H9 (cell line): ENCODE results near the gene XCL2. TPM values are rescaled to one million over a fixed set of nuclear protein-coding genes. Genes with fewer than 3 reads are reported as not detected.

ENCODE experiments used
- DNase-seq: peaks from one replicate; pipeline ENCODE4 v3.0.0-alpha.2; 2017
- H2AFZ ChIP-seq: one replicate; pipeline ENCODE4 v1.6.1; 2013; ENCODE audit warnings: mild to moderate bottlenecking, low read length, control low read depth, moderate library complexity
- H2AK5ac ChIP-seq: 2 replicates; pipeline ENCODE4 v1.6.1; 2013; ENCODE audit warnings: low read length, control low read depth, mixed read lengths; ENCODE audit not compliant: insufficient read length
- H2BK120ac ChIP-seq: one replicate; pipeline ENCODE4 v1.6.1; 2013; ENCODE audit warnings: low read depth, mild to moderate bottlenecking, low read length, control low read depth, inconsistent platforms; ENCODE audit not compliant: poor library complexity, severe bottlenecking
- H2BK12ac ChIP-seq: 2 replicates; pipeline ENCODE4 v1.6.1; 2013; ENCODE audit warnings: low read length, control low read depth, mixed read lengths, low read depth; ENCODE audit not compliant: insufficient read length
- H2BK15ac ChIP-seq: 2 replicates; pipeline ENCODE4 v1.6.1; 2013; ENCODE audit warnings: low read depth, low read length, control low read depth
- H2BK20ac ChIP-seq: one replicate; pipeline ENCODE4 v1.6.1; 2013; ENCODE audit warnings: low read depth, mild to moderate bottlenecking, low read length, control low read depth, inconsistent platforms; ENCODE audit not compliant: poor library complexity, severe bottlenecking
- H2BK5ac ChIP-seq: 2 replicates; pipeline ENCODE4 v1.6.1; 2013; ENCODE audit warnings: low read length, control low read depth, mixed read lengths; ENCODE audit not compliant: insufficient read length
- H3K14ac ChIP-seq: 2 replicates; pipeline ENCODE4 v1.6.1; 2013; ENCODE audit warnings: low read length, control low read depth; ENCODE audit not compliant: insufficient read depth
- H3K18ac ChIP-seq: 2 replicates; pipeline ENCODE4 v1.6.1; 2013; ENCODE audit warnings: low read depth, mild to moderate bottlenecking, mixed read lengths, low read length, control low read depth; ENCODE audit not compliant: insufficient read length
- H3K23ac ChIP-seq: 2 replicates; pipeline ENCODE4 v1.6.1; 2013; ENCODE audit warnings: low read length, control low read depth, mixed read lengths, low read depth; ENCODE audit not compliant: insufficient read length
- H3K23me2 ChIP-seq: 2 replicates; pipeline ENCODE4 v1.6.1; 2013; ENCODE audit warnings: low read depth, mild to moderate bottlenecking, mixed read lengths, low read length, control low read depth; ENCODE audit not compliant: insufficient read length, poor library complexity, severe bottlenecking
- H3K27ac ChIP-seq: 2 replicates; pipeline ENCODE4 v1.5.1; 2013; ENCODE audit warnings: low read length, control low read depth, mixed read lengths, low read depth; ENCODE audit not compliant: insufficient read length
- H3K27me3 ChIP-seq: 2 replicates; pipeline ENCODE4 v1.6.1; 2013; ENCODE audit warnings: low read length, control low read depth, inconsistent platforms; ENCODE audit not compliant: insufficient read depth
- H3K4ac ChIP-seq: 2 replicates; pipeline ENCODE4 v1.6.1; 2013; ENCODE audit warnings: low read depth, mild to moderate bottlenecking, control low read depth, inconsistent platforms, low read length, moderate library complexity
- H3K4me1 ChIP-seq: 2 replicates; pipeline ENCODE4 v1.6.1; 2013; ENCODE audit warnings: low read length, control low read depth, inconsistent platforms; ENCODE audit not compliant: insufficient read depth
- H3K4me2 ChIP-seq: 2 replicates; pipeline ENCODE4 v1.6.1; 2013; ENCODE audit warnings: low read length, control low read depth, mixed read lengths; ENCODE audit not compliant: insufficient read length, insufficient read depth
- H3K56ac ChIP-seq: 2 replicates; pipeline ENCODE4 v1.6.1; 2013; ENCODE audit warnings: low read depth, mild to moderate bottlenecking, mixed read lengths, low read length, control low read depth; ENCODE audit not compliant: insufficient read length
- H3K79me1 ChIP-seq: 2 replicates; pipeline ENCODE4 v1.6.1; 2013; ENCODE audit warnings: low read depth, mild to moderate bottlenecking, moderate library complexity, low read length, control low read depth, inconsistent platforms; ENCODE audit not compliant: insufficient read depth, poor library complexity, severe bottlenecking
- H3K79me2 ChIP-seq: 2 replicates; pipeline ENCODE4 v1.6.1; 2013; ENCODE audit warnings: low read length, control low read depth, inconsistent platforms; ENCODE audit not compliant: insufficient read depth
- H3K9ac ChIP-seq: 2 replicates; pipeline ENCODE4 v1.6.1; 2013; ENCODE audit warnings: low read length, control low read depth, mixed read lengths; ENCODE audit not compliant: insufficient read length; ENCODE audit errors: extremely low read depth
- H3K9me3 ChIP-seq: one replicate; pipeline ENCODE4 v1.6.1; 2013; ENCODE audit warnings: low read depth, low read length, inconsistent platforms; ENCODE audit not compliant: control insufficient read depth
- H3T11ph ChIP-seq: one replicate; pipeline ENCODE4 v1.6.1; 2013; ENCODE audit warnings: mild to moderate bottlenecking, low read length, control low read depth, inconsistent platforms
- H4K20me1 ChIP-seq: one replicate; pipeline ENCODE4 v1.6.1; 2013; ENCODE audit not compliant: control insufficient read depth, insufficient read length, insufficient read depth
- H4K5ac ChIP-seq: 2 replicates; pipeline ENCODE4 v1.6.1; 2013; ENCODE audit warnings: low read depth, mild to moderate bottlenecking, mixed read lengths, low read length, control low read depth; ENCODE audit not compliant: insufficient read length
- H4K8ac ChIP-seq: replicated peaks from 2 replicates; pipeline ENCODE4 v1.6.1; 2013; ENCODE audit warnings: low read length, control low read depth, mixed read lengths, low read depth; ENCODE audit not compliant: insufficient read length
- H4K91ac ChIP-seq: 2 replicates; pipeline ENCODE4 v1.6.1; 2013; ENCODE audit warnings: low read depth, mild to moderate bottlenecking, moderate library complexity, mixed read lengths, low read length, control low read depth; ENCODE audit not compliant: insufficient read length
- H3K27ac Mint-ChIP-seq, 3 experiments: 2 replicates in 2 of 3; 3 replicates in 1 of 3; pipeline ENCODE4 v1.8.0; 2020 to 2021; ENCODE audit warnings: mixed read lengths in 3 of 3, mild to moderate bottlenecking in 1 of 3, moderate library complexity in 1 of 3
- H3K27me3 Mint-ChIP-seq: 2 replicates; pipeline ENCODE4 v1.8.0; 2021; ENCODE audit warnings: low read depth, mild to moderate bottlenecking, moderate library complexity, mixed read lengths
- H3K36me3 Mint-ChIP-seq, 3 experiments: 2 replicates in 2 of 3; 3 replicates in 1 of 3; pipeline ENCODE4 v1.8.0; 2020 to 2021; ENCODE audit warnings: low read depth in 3 of 3, mixed read lengths in 3 of 3; ENCODE audit not compliant: insufficient read depth in 1 of 3
- H3K4me1 Mint-ChIP-seq, 2 experiments: 2 replicates each; pipeline ENCODE4 v1.8.0; 2020; ENCODE audit warnings: mixed read lengths in 2 of 2
- H3K4me3 Mint-ChIP-seq, 2 experiments: 2 replicates in 1 of 2; 3 replicates in 1 of 2; pipeline ENCODE4 v1.8.0; 2020 to 2021; ENCODE audit warnings: mild to moderate bottlenecking in 2 of 2, mixed read lengths in 2 of 2, moderate library complexity in 1 of 2
- H3K9me3 Mint-ChIP-seq, 2 experiments: 2 replicates in 1 of 2; 3 replicates in 1 of 2; pipeline ENCODE4 v1.8.0; 2020; ENCODE audit warnings: mild to moderate bottlenecking in 2 of 2, mixed read lengths in 2 of 2, moderate library complexity in 1 of 2
- WGBS: extraction: QIAGEN DNeasy Blood & Tissue Kit; methylation state at CpG from one replicate; pipeline ENCODE4 v1.1.7; 2013; ENCODE audit warnings: missing lambda C conversion rate, low lambda C conversion rate, mixed read lengths; ENCODE audit not compliant: insufficient read length; ENCODE audit errors: extremely low coverage; 5-methylcytosine and 5-hydroxymethylcytosine counted together
- total RNA-seq: library from RNA; stranded (reverse); gene quantifications from 2 replicates; pipeline ENCODE4 v1.2.1, GENCODE V29; 2021
- TF ChIP-seq, protein P1 (sequence below): fragments of 200-600 bp; sonication (generic); conservative IDR thresholded peaks from 3 replicates; pipeline ENCODE4 v1.8.0; 2021; ENCODE audit warnings: antibody characterized with exemption, mild to moderate bottlenecking

Gene XCL2
- total RNA-seq, 1 experiment from 2014 or later, result not detected

DNA sequence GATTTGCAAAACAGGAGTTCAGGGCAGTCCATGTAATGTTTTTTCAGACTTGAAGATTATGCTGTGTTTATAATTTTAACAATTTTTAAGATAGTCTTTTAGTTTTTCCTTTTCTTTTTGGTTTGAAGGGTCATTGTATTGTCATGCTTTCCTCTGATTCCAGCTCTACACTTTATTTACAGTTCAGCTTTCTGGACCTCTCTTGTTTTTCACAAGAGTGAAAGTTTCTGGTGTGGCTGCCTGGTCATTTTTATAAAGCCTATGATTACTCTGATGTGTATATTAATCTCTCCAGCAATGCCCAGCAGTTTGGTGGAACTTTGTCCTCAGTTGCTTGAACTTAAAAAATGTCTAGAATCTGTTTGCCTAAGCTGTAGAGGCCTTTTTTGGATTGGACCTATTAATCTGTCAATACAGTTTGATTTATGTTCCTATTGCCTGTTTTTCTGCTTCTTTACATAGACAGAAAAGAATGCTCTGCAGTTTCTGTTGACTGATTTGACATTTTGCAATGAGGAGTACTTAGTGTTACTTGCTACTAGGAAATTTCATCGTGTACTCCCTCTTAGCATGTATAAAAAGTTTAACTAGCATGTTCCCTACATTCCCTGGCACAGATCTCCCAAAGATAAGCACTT lies 52.2 kb downstream of the XCL2 start:
- Histone ChIP-seq H3T11ph (no peak overlapping the region), H4K8ac (no peak overlapping the region), H3K9ac (no peak overlapping the region), H3K79me1 (no peaks in the 10 kb centered on the region), H3K79me2 (no peaks in the 10 kb centered on the region), H3K23me2 (no peaks in the 10 kb centered on the region), H3K27ac (no peak overlapping the region), H4K20me1 (no peaks in the 10 kb centered on the region), H2AK5ac (no peak overlapping the region), H3K23ac (no peak overlapping the region), H3K56ac (no peak overlapping the region), H4K91ac (no peak overlapping the region), H3K4ac (no peak overlapping the region), H4K5ac (no peak overlapping the region), H2BK15ac (no peak overlapping the region), H3K27me3 (no peaks in the 10 kb centered on the region), H3K14ac (no peak overlapping the region), H2BK120ac (no peak overlapping the region), H2BK20ac (no peak overlapping the region), H3K4me1 (no peaks in the 10 kb centered on the region), H2BK5ac (no peak overlapping the region), H2BK12ac (no peak overlapping the region), H3K18ac (no peak overlapping the region), H2AFZ (no peak overlapping the region), H3K9me3 (no peaks in the 10 kb centered on the region), H3K4me2 (no peak overlapping the region)
- DNase-seq, result no peak
- TF ChIP-seq, protein P1, sequence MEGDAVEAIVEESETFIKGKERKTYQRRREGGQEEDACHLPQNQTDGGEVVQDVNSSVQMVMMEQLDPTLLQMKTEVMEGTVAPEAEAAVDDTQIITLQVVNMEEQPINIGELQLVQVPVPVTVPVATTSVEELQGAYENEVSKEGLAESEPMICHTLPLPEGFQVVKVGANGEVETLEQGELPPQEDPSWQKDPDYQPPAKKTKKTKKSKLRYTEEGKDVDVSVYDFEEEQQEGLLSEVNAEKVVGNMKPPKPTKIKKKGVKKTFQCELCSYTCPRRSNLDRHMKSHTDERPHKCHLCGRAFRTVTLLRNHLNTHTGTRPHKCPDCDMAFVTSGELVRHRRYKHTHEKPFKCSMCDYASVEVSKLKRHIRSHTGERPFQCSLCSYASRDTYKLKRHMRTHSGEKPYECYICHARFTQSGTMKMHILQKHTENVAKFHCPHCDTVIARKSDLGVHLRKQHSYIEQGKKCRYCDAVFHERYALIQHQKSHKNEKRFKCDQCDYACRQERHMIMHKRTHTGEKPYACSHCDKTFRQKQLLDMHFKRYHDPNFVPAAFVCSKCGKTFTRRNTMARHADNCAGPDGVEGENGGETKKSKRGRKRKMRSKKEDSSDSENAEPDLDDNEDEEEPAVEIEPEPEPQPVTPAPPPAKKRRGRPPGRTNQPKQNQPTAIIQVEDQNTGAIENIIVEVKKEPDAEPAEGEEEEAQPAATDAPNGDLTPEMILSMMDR, result no peak
- Mint-ChIP-seq H3K9me3 (no peaks in the 10 kb centered on the region), H3K36me3 (no peaks in the 10 kb centered on the region), H3K27me3 (no peaks in the 10 kb centered on the region), H3K4me1 (no peaks in the 10 kb centered on the region), H3K27ac (no peak overlapping the region), H3K4me3 (no peak overlapping the region)
- no CpG with 5 or more reads among the region's 1 CpG for WGBS

Other genes with a start within 250 kb of the XCL2 start
- 0.22 and 0.26 TPM in 2 replicates for gene XCL1, start 32.6 kb upstream of the XCL2 start, total RNA-seq
- gene DPT, start 185.2 kb upstream of the XCL2 start, total RNA-seq, result not detected in 2 replicates